Hepatocyte (in vitro differentiated cells): Measurements from ENCODE around the gene PTPRR. TPM values are rescaled to one million over a fixed set of nuclear protein-coding genes. Genes with fewer than 3 reads are reported as not detected.

Source experiments
- DNase-seq: peaks from one replicate; pipeline ENCODE4 v3.0.0-alpha.2; 2016; ENCODE audit warnings: low spot score
- H2AFZ ChIP-seq: fragments of 200-600 bp; sonication (generic); 2 replicates; pipeline ENCODE4 v1.6.0; 2016; ENCODE audit warnings: antibody characterized with exemption, mild to moderate bottlenecking
- H3K27ac ChIP-seq: fragments of 200-600 bp; sonication (generic); 2 replicates; pipeline ENCODE4 v1.5.1; 2016; ENCODE audit warnings: mild to moderate bottlenecking
- H3K27me3 ChIP-seq: fragments of 200-600 bp; sonication (generic); 2 replicates; pipeline ENCODE4 v1.6.1; 2016
- H3K36me3 ChIP-seq: fragments of 200-600 bp; sonication (generic); replicated peaks from 2 replicates; pipeline ENCODE4 v1.5.1; 2016; ENCODE audit warnings: low read depth; ENCODE audit not compliant: insufficient read depth
- H3K4me1 ChIP-seq: fragments of 200-600 bp; sonication (generic); 2 replicates; pipeline ENCODE4 v1.5.1; 2016; ENCODE audit warnings: mild to moderate bottlenecking, moderate library complexity; ENCODE audit not compliant: insufficient read depth
- H3K4me2 ChIP-seq: fragments of 200-600 bp; sonication (generic); 2 replicates; pipeline ENCODE4 v1.6.0; 2016
- H3K4me3 ChIP-seq: fragments of 200-600 bp; sonication (generic); 2 replicates; pipeline ENCODE4 v1.5.1; 2016; ENCODE audit warnings: mild to moderate bottlenecking
- H3K79me2 ChIP-seq: fragments of 200-600 bp; sonication (generic); 2 replicates; pipeline ENCODE4 v1.6.0; 2017; ENCODE audit warnings: mild to moderate bottlenecking
- H3K9me2 ChIP-seq: fragments of 200-600 bp; sonication (generic); replicated peaks from 2 replicates; pipeline ENCODE4 v1.6.0; 2017; ENCODE audit warnings: mild to moderate bottlenecking; ENCODE audit not compliant: insufficient read depth
- H3K9me3 ChIP-seq: fragments of 200-600 bp; sonication (generic); 2 replicates; pipeline ENCODE4 v1.5.1; 2016; ENCODE audit warnings: low read depth, mild to moderate bottlenecking
- H4K20me1 ChIP-seq: fragments of 200-600 bp; sonication (generic); 2 replicates; pipeline ENCODE4 v1.6.0; 2016; ENCODE audit warnings: mild to moderate bottlenecking; ENCODE audit not compliant: insufficient read depth, poor library complexity, severe bottlenecking
- EZH2 ChIP-seq: fragments of 200-600 bp; sonication (generic); IDR thresholded peaks from 2 replicates; pipeline ENCODE4 v1.6.1; 2016; ENCODE audit warnings: antibody characterized with exemption, mild to moderate bottlenecking, borderline replicate concordance
- EZH2phosphoT487 ChIP-seq: fragments of 200-600 bp; sonication (generic); IDR thresholded peaks from one replicate; pipeline ENCODE4 v1.6.1; 2018; ENCODE audit warnings: antibody characterized with exemption, mild to moderate bottlenecking, low read depth, moderate library complexity; ENCODE audit not compliant: unreplicated experiment, severe bottlenecking
- WGBS: methylation state at CpG from one replicate; pipeline ENCODE4 v1.1.6; 2016; ENCODE audit warnings: low lambda C conversion rate; ENCODE audit errors: missing lambda C conversion rate; 5-methylcytosine and 5-hydroxymethylcytosine counted together
- polyA plus RNA-seq: library from polyadenylated mRNA; unstranded; fragments of >200 nt; fragmentation: Nextera tagmentation; extraction: Ambion mirVana; gene quantifications from 2 replicates; pipeline ENCODE4 v1.2.1, GENCODE V29; 2016
- total RNA-seq: library from RNA; depleted of rRNA; stranded (reverse); fragments of >200 nt; gene quantifications from 2 replicates; pipeline ENCODE4 v1.2.3, GENCODE V29; 2014
- TF ChIP-seq, protein P1 (sequence below): fragments of 200-600 bp; sonication (generic); IDR thresholded peaks from 2 replicates; pipeline ENCODE4 v1.5.1; 2016; ENCODE audit warnings: antibody characterized with exemption, mild to moderate bottlenecking; ENCODE audit not compliant: poor library complexity

PTPRR gene
- total and polyA plus RNA-seq, 2 experiments from 2014 or later, result 1.9 to 4.8 TPM

DNA sequence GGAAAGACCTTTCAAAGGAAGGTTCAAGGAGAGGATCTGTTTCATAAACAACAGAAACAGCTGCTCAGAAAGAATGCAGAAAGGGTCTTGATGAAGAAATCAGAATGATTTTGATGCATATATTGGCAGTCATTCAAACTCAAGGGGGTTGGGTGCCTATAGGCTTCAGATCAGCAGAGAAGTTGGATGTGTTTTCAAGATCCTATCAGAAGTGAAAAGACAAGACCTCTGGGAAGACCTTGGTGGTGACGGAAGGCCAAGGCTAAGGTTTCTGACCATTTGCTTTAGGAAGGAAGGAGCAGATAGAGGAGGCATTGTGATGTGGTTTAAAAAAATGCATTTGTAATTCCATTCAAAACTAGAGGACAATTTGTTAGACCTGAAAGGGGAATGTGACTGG lies 268.1 kb downstream of the PTPRR start:
- H3K4me1 ChIP-seq, result no peaks in the 10 kb centered on the region
- H2AFZ ChIP-seq, result no peak overlapping the region
- no peaks in the 10 kb centered on the region for H3K79me2 ChIP-seq
- H3K9me2 ChIP-seq, result no peaks in the 10 kb centered on the region
- DNase-seq, result no peak
- no peaks in the 10 kb centered on the region for H3K9me3 ChIP-seq
- no peak overlapping the region for H3K27ac ChIP-seq
- no peak for TF ChIP-seq EZH2phosphoT487
- TF ChIP-seq, protein P1, sequence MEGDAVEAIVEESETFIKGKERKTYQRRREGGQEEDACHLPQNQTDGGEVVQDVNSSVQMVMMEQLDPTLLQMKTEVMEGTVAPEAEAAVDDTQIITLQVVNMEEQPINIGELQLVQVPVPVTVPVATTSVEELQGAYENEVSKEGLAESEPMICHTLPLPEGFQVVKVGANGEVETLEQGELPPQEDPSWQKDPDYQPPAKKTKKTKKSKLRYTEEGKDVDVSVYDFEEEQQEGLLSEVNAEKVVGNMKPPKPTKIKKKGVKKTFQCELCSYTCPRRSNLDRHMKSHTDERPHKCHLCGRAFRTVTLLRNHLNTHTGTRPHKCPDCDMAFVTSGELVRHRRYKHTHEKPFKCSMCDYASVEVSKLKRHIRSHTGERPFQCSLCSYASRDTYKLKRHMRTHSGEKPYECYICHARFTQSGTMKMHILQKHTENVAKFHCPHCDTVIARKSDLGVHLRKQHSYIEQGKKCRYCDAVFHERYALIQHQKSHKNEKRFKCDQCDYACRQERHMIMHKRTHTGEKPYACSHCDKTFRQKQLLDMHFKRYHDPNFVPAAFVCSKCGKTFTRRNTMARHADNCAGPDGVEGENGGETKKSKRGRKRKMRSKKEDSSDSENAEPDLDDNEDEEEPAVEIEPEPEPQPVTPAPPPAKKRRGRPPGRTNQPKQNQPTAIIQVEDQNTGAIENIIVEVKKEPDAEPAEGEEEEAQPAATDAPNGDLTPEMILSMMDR, result no peak
- no peak for TF ChIP-seq EZH2
- no peak overlapping the region for H3K4me3 ChIP-seq
- H3K36me3 ChIP-seq, result no peaks in the 10 kb centered on the region
- H3K4me2 ChIP-seq, result no peak overlapping the region
- WGBS, result 100% methylated on average over 1 of the region's 1 CpG
- no peaks in the 10 kb centered on the region for H4K20me1 ChIP-seq
- no peaks in the 10 kb centered on the region for H3K27me3 ChIP-seq

DNA sequence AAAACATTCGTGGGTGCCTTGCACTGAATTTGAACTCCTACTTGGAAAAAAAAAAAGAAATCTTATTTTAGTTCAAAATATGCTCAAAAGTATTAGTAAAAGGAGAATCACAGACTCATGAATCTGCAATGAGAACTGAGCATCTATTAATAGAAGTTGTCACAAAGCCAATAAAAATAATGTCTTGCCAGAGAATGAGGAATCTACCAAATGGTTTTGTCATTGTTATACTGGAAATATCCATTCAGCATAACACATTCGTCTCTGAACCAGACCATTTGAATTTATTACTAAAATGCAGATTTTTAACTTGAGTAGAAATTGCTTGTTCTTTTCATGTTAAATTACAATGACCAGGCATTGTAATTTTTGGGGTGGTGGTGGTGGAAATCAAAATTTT lies 271.7 kb downstream of the PTPRR start:
- DNase-seq, result no peak
- H3K9me3 ChIP-seq, result no peaks in the 10 kb centered on the region
- peaks cover 9% of the 10 kb centered on the region for H3K4me1 ChIP-seq
- H3K79me2 ChIP-seq, result no peaks in the 10 kb centered on the region
- no peaks in the 10 kb centered on the region for H3K27me3 ChIP-seq
- H4K20me1 ChIP-seq, result no peaks in the 10 kb centered on the region
- TF ChIP-seq, protein P1, result no peak
- TF ChIP-seq EZH2 (no peak), EZH2phosphoT487 (no peak)
- no peak overlapping the region for H3K4me2 ChIP-seq
- H3K9me2 ChIP-seq, result no peaks in the 10 kb centered on the region
- H2AFZ ChIP-seq, result no peak overlapping the region
- no peaks in the 10 kb centered on the region for H3K36me3 ChIP-seq
- no peak overlapping the region for H3K4me3 ChIP-seq
- 71% methylated on average over 2 of the region's 2 CpGs for WGBS
- H3K27ac ChIP-seq, result no peak overlapping the region

DNA sequence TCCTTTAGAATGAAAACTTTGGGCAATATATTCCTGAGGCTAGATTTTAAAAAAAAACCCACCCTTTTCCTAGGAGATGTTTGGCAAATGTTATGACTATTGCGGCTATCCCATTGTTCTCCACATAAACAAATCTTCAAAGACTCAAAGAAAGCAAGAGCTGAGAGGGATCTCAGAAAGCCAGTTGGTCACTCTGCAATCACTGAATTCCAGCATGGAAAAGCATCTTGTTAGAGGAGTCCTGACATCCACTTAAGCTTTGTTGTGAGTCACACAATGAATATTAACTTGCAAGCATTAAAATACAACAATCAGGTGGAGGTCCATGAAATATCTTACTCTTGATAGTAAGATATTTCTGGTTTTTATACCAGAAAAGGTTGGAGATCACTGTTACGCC lies 272.3 kb downstream of the PTPRR start:
- no peak for DNase-seq
- no peaks in the 10 kb centered on the region for H3K79me2 ChIP-seq
- H3K4me2 ChIP-seq, result no peak overlapping the region
- no peak overlapping the region for H3K27ac ChIP-seq
- no peaks in the 10 kb centered on the region for H3K36me3 ChIP-seq
- 92% methylated on average over 2 of the region's 2 CpGs for WGBS
- H4K20me1 ChIP-seq, result no peaks in the 10 kb centered on the region
- no peak overlapping the region for H3K4me3 ChIP-seq
- TF ChIP-seq, protein P1, result no peak
- TF ChIP-seq EZH2phosphoT487, result no peak
- no peak for TF ChIP-seq EZH2
- H3K4me1 ChIP-seq, result peaks cover 9% of the 10 kb centered on the region
- H2AFZ ChIP-seq, result no peak overlapping the region
- no peaks in the 10 kb centered on the region for H3K27me3 ChIP-seq
- no peaks in the 10 kb centered on the region for H3K9me2 ChIP-seq
- no peaks in the 10 kb centered on the region for H3K9me3 ChIP-seq

DNA sequence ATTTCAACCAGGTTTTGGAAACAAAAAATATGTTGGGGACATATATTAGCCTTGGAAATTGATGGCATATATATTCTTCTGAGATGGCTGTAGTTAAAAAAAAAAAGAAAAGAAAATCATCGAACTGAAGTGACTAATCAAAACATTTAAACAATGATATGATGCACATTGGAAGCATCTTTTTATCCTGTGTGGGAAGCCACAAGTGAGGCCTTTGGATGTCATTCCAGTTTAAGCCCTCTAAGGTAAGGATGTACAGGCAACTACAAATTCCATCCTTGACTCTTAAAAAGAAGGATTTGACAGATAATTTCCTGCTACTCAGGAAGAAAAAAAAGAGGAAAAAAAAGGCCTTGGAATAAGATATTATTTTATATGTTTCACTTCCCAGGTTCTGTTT lies 273.7 kb downstream of the PTPRR start:
- Histone ChIP-seq H3K79me2 (no peaks in the 10 kb centered on the region), H3K4me2 (no peak overlapping the region), H2AFZ (no peak overlapping the region), H3K9me2 (no peaks in the 10 kb centered on the region), H4K20me1 (no peaks in the 10 kb centered on the region), H3K9me3 (no peaks in the 10 kb centered on the region), H3K36me3 (no peaks in the 10 kb centered on the region), H3K27me3 (no peaks in the 10 kb centered on the region), H3K4me3 (no peak overlapping the region), H3K4me1 (peaks cover 9% of the 10 kb centered on the region), H3K27ac (no peak overlapping the region)
- 81% methylated on average over 1 of the region's 1 CpG for WGBS
- TF ChIP-seq EZH2, result no peak
- no peak for TF ChIP-seq EZH2phosphoT487
- TF ChIP-seq, protein P1, result no peak
- no peak for DNase-seq
